H1 (cell line): ENCODE measurements around the gene STAT4. TPM values are rescaled to one million over a fixed set of nuclear protein-coding genes. Genes with fewer than 3 reads are reported as not detected.

Experiments
- HDAC6 ChIP-seq: IDR thresholded peaks from one replicate; pipeline ENCODE4 v1.7.1; 2012; ENCODE audit warnings: low read depth, mild to moderate bottlenecking, inconsistent platforms, low read length, moderate library complexity
- SP4 ChIP-seq: IDR thresholded peaks from 2 replicates; pipeline ENCODE4 v1.6.1; 2012; ENCODE audit warnings: low read length, inconsistent platforms
- polyA plus RNA-seq, 7 experiments: library from polyadenylated mRNA; depleted of rRNA in 3 of 7; stranded (reverse) in 5 of 7; unstranded in 2 of 7; fragments of >200 nt in 5 of 7; fragments of 200-250 nt in 2 of 7; gene quantifications; 1 replicate in 5 of 7; 2 replicates in 1 of 7; 4 replicates in 1 of 7; pipeline versions ENCODE4 v1.2.1 to v1.2.3, GENCODE V29; 2011 to 2013; ENCODE audit warnings: missing spikeins in 2 of 7, mixed read lengths in 2 of 7
- total RNA-seq: library from RNA; stranded (reverse); fragmentation: NEBNext Ultra II Directional; extraction: Animal tissue kit (Norgen Biotek cat#: 25700); gene quantifications from 2 replicates; pipeline ENCODE4 v1.2.1, GENCODE V29; 2021

Gene STAT4
- total and polyA plus RNA-seq, 2 of the 8 experiments (the other 6 are each of a cell fraction or from before 2014, with no cell fraction given): 0.36 to 0.63 TPM

GRCh38 chr2:191167766-191168165 is 17.0 kb upstream of the STAT4 start (continued):
- TF ChIP-seq HDAC6 (no peak), SP4 (no peak)
